Esophagus squamous epithelium (tissue), 5 donors: ENCODE results near the gene ARHGDIA. TPM values are rescaled to one million over a fixed set of nuclear protein-coding genes. Genes with fewer than 3 reads are reported as not detected.

ENCODE experiments used
- DNase-seq: peaks from one replicate; lab custom pipeline; 2025; lab: John Stamatoyannopoulos, UW
- H3K27ac ChIP-seq, 4 donors: fragments of 200-600 bp; sonication (generic); one replicate each; pipeline ENCODE4 v1.5.1; 2016 to 2019; ENCODE audit warnings: mild to moderate bottlenecking in 1 of 4
- H3K27me3 ChIP-seq, 4 donors: fragments of 200-600 bp; sonication (generic); 1 replicate in 3 of 4; 2 replicates in 1 of 4; pipeline versions ENCODE4 v1.5.1 to v1.6.0; 2017 to 2021; ENCODE audit warnings: antibody characterized with exemption in 1 of 4
- H3K36me3 ChIP-seq, 3 donors: fragments of 200-600 bp; sonication (generic); one replicate each; pipeline ENCODE4 v1.5.1; 2016 to 2019
- H3K4me1 ChIP-seq, 3 donors: fragments of 200-600 bp; sonication (generic); one replicate each; pipeline ENCODE4 v1.5.1; 2017 to 2019
- H3K4me3 ChIP-seq, 4 donors: fragments of 200-600 bp; sonication (generic); 1 replicate in 3 of 4; 2 replicates in 1 of 4; pipeline ENCODE4 v1.5.1; 2016 to 2019; ENCODE audit warnings: mild to moderate bottlenecking in 2 of 4, moderate library complexity in 1 of 4
- H3K9me3 ChIP-seq, 3 donors: fragments of 200-600 bp; sonication (generic); one replicate each; pipeline ENCODE4 v1.5.1; 2016 to 2019
- CTCF ChIP-seq, 6 experiments: fragments of 450-650 bp in 4 of 6; fragments of 200-600 bp in 2 of 6; sonication (generic) in 2 of 6; IDR thresholded peaks; one replicate each; pipeline ENCODE4 v1.5.1; 2016 to 2019; ENCODE audit warnings: antibody characterized with exemption in 6 of 6, mild to moderate bottlenecking in 4 of 6, moderate library complexity in 4 of 6
- POLR2A ChIP-seq, 4 donors: fragments of 450-650 bp; IDR thresholded peaks; one replicate each; pipeline ENCODE4 v1.6.1; 2017; ENCODE audit warnings: antibody characterized with exemption in 4 of 4, mild to moderate bottlenecking in 4 of 4, moderate library complexity in 3 of 4
- WGBS, 2 donors: methylation state at CpG; one replicate each; pipeline ENCODE4 v1.1.5; 2018; 5-methylcytosine and 5-hydroxymethylcytosine counted together
- intact Hi-C: fragments of 100-400 bp; cut with DNase I; formaldehyde crosslinking; loops from one replicate; pipeline ENCODE4 v1.15.0; 2022
- total RNA-seq, 4 donors: library from RNA; depleted of rRNA; stranded (reverse); fragments of >200 nt; gene quantifications; one replicate each; pipeline ENCODE4 v1.1.0, GENCODE V29; 2016
- donor health status: DM: yes; HTN: yes; CAD: no.

The ARHGDIA gene
- total RNA-seq, 4 donors from 2014 or later = 166 to 239 (median 176) TPM

- no peaks in the 10 kb centered on the region for H3K27me3 ChIP-seq
- peak overlapping the region in 3 of 4 donors; percentile 91 to 93 (median 92) for H3K27ac ChIP-seq
- no peak for DNase-seq
- H3K9me3 ChIP-seq = no peaks in the 10 kb centered on the region
- no peak for TF ChIP-seq CTCF (IDR thresholded peaks at IDR 0.05)
- no peak for TF ChIP-seq POLR2A (IDR thresholded peaks at IDR 0.05)
- H3K4me1 ChIP-seq = peaks cover 23 to 65% (median 28%) of the 10 kb centered on the region in 3 donors
- H3K4me3 ChIP-seq = no peak overlapping the region
- peaks cover 12 to 16% (median 12%) of the 10 kb centered on the region in 3 donors for H3K36me3 ChIP-seq
- WGBS, 2 donors = 36 to 42% methylated on average over 2 to 7 of the region's 17 CpGs
- intact Hi-C loops = no loop called here
Observed at GRCh38 chr17:81838753-81839255, 32.3 kb downstream of the ARHGDIA start.

- H3K36me3 ChIP-seq = peaks cover under 1 to 5% (median under 1%) of the 10 kb centered on the region in 3 donors
- no peak overlapping the region for H3K27ac ChIP-seq
- no peaks in the 10 kb centered on the region for H3K27me3 ChIP-seq
- intact Hi-C loops = no loop called here
- 73% methylated on average over 9 of the region's 9 CpGs for WGBS, 2 donors
- no peaks in the 10 kb centered on the region for H3K9me3 ChIP-seq
- H3K4me1 ChIP-seq = peaks cover 21 to 61% (median 33%) of the 10 kb centered on the region in 3 donors
- DNase-seq = no peak
- no peak overlapping the region for H3K4me3 ChIP-seq
- TF ChIP-seq CTCF (IDR thresholded peaks at IDR 0.05) (no peak), POLR2A (IDR thresholded peaks at IDR 0.05) (no peak)
Observed at GRCh38 chr17:81837641-81838040, 33.5 kb downstream of the ARHGDIA start.

DNA sequence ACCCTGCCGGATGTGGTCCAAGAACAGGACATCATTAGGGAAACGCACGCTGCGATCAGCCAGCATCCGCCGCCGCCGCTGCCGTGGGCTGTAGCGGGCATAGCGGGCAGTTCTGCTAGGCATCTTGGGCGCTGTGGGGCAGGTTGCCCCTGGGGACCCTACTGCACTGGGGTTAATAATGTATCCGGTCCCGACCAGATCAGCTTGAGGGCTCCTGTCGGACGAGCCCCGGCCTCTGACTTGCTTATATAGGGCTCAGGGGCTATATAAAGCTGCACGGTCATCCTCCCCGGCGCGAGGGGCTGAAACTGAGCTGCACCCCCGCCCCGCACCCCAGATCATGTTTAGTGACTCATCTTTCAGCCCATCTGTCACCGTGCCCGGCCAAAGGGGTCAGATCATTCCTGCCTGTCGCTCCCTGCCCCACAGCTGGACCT is 36.3 kb downstream of the ARHGDIA start, which contains the start of gene PPP1R27:
TSS of gene PPP1R27 (minus strand) at position 220 of the 437 bp plus-strand sequence. CDS start at position 123, 97 bp downstream.
- no peak for DNase-seq
- Histone ChIP-seq H3K27me3 (no peaks in the 10 kb centered on the region), H3K36me3 (no peaks in the 10 kb centered on the region), H3K9me3 (no peaks in the 10 kb centered on the region), H3K27ac (peak within 1 kb of the TSS; percentile 88 to 95 (median 90)), H3K4me1 (peaks cover 24 to 61% (median 29%) of the 10 kb centered on the region in 3 donors), H3K4me3 (peak within 1 kb of the TSS in 3 of 4 donors; percentile 62 to 95 (median 79))
- intact Hi-C loops = no loop called here
- TF ChIP-seq CTCF (IDR thresholded peaks at IDR 0.05) = no peak
- no peak for TF ChIP-seq POLR2A (IDR thresholded peaks at IDR 0.05)
- WGBS, 2 donors = 79% methylated on average over 15 of the region's 26 CpGs; no CpG with 5 or more reads in 1 of the 2 donors

- WGBS, 2 donors = 70 to 85% methylated on average over 20 to 21 of the region's 31 CpGs
- Histone ChIP-seq H3K9me3 (no peaks in the 10 kb centered on the region), H3K27ac (peak overlapping the region; percentile 88 to 95 (median 90)), H3K4me1 (peaks cover 29 to 61% (median 29%) of the 10 kb centered on the region in 3 donors), H3K27me3 (no peaks in the 10 kb centered on the region), H3K4me3 (peak overlapping the region; percentile 47 to 95 (median 70)), H3K36me3 (no peaks in the 10 kb centered on the region)
- DNase-seq = no peak
- TF ChIP-seq CTCF (IDR thresholded peaks at IDR 0.05) = no peak
- no peak for TF ChIP-seq POLR2A (IDR thresholded peaks at IDR 0.05)
- intact Hi-C loops = no loop called here
Observed at GRCh38 chr17:81833921-81834830, 37.0 kb downstream of the ARHGDIA start.
